ENCODE measurements around the gene HYCC2.
"Not testable (repeated sequence)": the region's sequence is repeated elsewhere in the genome, so short reads cannot be mapped to it uniquely, and the experiment has no call there.

The HYCC2 gene

DNA sequence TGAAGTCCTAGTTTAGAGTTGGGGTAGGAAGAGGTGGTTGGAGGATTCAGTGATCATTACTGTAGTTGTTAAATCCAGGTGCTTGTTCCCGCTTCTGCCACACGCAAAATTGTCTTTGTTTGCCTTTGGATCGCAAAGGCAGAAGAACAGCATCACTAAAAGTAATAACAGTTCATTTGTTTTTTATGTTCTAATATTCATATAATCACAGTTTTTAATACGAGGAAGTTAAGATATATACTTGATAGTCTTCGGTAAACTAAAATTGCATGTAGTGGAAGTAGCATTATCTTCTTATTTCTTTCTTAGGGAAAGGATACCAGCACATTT, 695 bp upstream of the HYCC2 start:
- DNase-seq (ENCODE audit: low spot score): no peak

DNA sequence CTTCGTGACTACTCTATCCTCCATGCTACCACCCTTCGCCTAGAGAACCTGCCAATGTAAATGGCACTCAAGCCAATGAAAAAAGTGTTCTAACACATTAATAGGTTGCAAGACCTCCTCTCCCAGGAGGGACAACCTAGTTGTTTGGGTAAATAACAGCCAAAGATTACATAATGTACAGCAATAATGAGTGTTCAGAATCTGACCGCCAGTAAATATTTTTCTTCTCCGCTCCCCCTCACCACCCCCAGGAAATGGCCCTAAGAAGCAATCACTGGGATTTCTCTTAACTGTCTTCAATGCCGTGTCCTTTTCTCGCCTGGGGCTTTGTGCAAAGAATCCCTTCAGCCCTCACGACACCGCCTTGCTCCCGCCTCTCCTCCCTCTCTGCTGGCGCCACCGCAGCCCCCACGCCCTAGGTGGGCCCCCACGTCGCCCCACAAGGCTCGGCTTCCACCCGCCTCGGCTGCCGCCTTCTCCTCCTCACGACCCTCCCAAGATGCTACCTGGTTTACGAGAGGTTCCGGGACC, 458 bp downstream of the HYCC2 start:
- peak; percentile 15 for DNase-seq (ENCODE audit: low spot score)

DNA sequence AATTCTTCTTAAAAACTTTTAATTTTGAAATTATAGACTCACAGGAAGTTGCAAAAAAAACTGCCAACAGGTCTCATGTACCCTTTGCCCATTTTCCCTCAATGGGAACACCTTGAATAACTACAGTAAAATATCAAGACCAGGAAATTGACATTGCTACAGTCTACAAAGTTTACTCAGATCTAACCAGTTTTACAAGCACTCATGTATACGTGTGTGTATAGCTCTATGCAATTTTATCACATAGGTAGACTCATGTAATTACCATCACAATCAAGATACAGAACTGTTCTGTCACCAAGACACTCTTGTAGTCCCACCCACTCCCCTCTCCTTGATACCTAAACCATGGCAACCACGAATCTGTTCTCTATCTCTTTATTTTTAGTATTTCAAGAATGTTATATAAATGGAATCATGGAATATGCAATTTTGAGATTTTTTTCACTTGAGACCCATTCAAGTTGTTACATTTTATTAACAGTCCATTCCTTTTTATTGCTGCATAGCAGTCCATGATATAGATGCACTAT, 6.6 kb downstream of the HYCC2 start:
- DNase-seq (ENCODE audit: low spot score): no peak

DNA sequence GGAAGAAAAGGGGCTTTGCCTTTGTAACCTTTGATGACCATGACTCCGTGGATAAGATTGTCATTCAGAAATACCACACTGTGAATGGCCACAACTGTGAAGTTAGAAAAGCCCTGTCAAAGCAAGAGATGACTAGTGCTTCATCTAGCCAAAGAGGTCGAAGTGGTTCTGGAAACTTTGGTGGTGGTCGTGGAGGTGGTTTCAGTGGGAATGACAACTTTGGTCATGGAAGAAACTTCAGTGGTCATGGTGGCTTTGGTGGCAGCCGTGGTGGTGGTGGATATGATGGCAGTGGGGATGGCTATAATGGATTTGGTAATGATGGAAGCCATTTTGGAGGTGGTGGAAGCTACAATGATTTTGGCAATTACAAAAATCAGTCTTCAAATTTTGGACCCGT, 8.0 kb downstream of the HYCC2 start:
- not testable (repeated sequence) for DNase-seq (ENCODE audit: low spot score)

GRCh38 chr2:201059961-201060755, 11.3 kb downstream of the HYCC2 start:
- DNase-seq (ENCODE audit: low spot score): no peak

DNA sequence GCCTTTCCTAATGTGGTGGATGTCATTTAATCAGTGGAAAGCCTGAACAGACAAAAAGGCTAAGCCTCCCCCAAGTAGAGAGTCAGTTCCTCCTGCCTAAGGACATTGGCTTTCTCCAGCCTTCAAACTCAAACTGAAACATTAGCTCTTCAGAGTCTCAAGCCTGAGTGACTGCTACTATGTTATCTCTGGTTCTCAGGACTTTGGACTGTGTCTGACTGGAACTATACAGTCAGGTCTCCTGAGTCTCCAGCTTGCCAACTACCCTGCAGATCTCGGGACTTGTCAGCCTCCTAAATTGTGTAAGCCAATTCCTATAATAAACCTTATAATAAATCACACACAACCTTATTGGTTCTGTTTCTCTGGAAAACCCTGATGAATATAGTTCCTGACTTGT, 12.6 kb downstream of the HYCC2 start:
- DNase-seq (ENCODE audit: low spot score): no peak

DNA sequence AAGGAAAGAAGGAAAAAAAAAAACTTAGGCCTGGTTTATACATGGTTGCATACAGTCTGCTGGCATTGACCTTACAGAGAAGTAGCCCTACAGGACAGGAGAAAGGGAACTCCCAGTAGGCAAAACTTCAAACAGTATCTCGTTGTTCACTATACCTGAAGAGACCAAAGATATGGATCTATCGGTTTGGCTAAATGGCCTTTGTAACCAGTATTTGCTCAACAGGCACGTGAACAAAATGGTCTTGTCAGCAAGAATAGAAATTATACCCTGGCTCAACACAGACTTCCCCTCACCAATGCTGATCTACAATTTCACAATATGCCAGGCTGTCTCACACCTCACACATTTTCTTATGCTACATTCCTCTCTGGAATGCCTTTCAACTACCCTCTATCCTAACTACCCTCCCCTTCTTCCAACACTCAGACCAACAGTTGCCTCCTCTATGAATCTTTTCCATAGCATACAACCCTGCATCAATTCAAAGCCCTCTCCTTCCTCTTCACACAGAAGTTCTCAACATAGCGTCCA, 13.7 kb downstream of the HYCC2 start:
- no peak for DNase-seq (ENCODE audit: low spot score)

- no peak for DNase-seq (ENCODE audit: low spot score)
These were observed 14.4 kb downstream of the HYCC2 start for GRCh38 chr2:201057087-201057521.

DNA sequence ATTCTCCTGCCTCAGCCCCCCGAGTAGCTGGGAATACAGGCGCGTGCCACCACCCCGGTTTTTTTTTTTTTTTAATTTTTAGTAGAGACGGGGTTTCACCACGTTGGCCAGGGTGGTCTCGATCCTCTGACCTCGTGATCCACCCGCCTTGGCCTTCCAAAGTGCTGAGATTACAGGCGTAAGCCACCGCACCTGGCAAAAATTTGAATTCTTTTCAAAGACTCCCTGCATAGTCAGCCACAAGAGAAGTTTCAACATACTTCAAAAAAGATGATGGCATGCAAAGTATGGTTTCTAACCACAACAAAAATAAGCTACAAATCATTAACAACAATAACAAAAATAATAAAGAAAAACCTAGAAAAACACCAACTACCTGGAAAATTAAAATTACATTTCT, 22.0 kb downstream of the HYCC2 start:
- no peak for DNase-seq (ENCODE audit: low spot score)

GRCh38 chr2:201046881-201047280, 24.6 kb downstream of the HYCC2 start:
- no peak for DNase-seq (ENCODE audit: low spot score)

GRCh38 chr2:201043050-201043449, 28.4 kb downstream of the HYCC2 start:
- not testable (repeated sequence) for DNase-seq (ENCODE audit: low spot score)

DNA sequence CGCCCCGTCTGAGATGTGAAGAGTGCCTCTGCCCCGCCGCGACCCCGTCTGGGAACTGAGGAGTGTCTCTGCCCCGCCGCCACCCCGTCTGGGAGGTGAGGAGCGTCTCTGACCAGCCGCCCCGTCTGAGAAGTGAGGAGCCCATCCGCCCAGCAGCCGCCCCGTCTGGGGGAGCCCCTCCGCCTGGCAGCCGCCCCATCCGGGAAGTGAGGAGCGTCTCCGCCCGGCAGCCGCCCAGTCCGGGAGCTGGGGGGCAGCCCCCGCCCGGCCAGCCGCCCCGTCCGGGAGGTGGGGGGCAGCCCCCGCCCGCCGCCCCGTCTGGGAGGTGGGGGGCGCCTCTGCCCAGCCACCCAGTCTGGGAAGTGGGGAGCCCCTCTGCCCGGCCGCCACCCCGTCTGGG, 29.0 kb downstream of the HYCC2 start:
- DNase-seq (ENCODE audit: low spot score): not testable (repeated sequence)

GRCh38 chr2:201040867-201041628, 30.4 kb downstream of the HYCC2 start:
- no peak for DNase-seq (ENCODE audit: low spot score)

GRCh38 chr2:201038855-201039254, 32.6 kb downstream of the HYCC2 start:
- DNase-seq (ENCODE audit: low spot score): no peak

GRCh38 chr2:201038361-201038760, 33.1 kb downstream of the HYCC2 start:
- DNase-seq (ENCODE audit: low spot score): not testable (repeated sequence)

DNA sequence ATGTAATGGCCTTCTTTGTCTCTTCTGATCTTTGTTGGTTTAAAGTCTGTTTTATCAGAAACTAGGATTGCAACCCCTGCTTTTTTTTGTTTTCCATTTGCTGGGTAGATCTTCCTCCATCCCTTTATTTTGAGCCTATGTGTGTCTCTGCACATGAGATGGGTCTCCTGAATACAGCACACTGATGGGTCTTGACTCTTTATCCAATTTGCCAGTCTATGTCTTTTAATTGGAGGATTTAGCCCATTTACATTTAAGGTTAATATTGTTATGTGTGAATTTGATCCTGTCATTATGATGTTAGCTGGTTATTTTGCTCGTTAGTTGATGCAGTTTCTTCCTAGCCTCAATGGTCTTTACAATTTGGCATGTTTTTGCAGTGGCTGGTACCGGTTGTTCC, 37.1 kb downstream of the HYCC2 start:
- DNase-seq (ENCODE audit: low spot score): not testable (repeated sequence)

DNA sequence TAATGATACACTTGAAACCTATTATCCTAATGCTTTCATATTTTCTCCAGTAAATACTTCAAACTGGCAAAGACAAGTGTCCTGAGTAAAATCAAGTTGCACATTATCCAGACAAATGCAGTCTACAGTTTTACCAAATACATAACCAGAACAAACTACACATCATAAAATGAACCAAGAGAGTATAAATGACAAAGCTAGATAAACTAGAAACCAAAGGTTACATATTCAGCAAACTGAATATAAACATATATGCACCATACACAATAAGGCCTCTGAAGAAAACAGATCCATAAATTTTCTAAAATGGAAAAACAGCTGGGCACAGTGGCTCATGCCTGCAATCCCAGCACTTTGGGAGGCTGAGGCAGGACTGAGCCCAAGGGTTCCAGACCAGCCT, 47.0 kb downstream of the HYCC2 start:
- DNase-seq (ENCODE audit: low spot score): no peak

- DNase-seq (ENCODE audit: low spot score): no peak
These were observed 49.6 kb downstream of the HYCC2 start for GRCh38 chr2:201021914-201022313.
